ENCODE measurements around the gene BACE1-AS.

BACE1-AS gene

GRCh38 chr11:117300773-117301172 is 9.6 kb downstream of the BACE1-AS start:
- no peak for DNase-seq (ENCODE audit: low spot score)

GRCh38 chr11:117302228-117302627 is 11.1 kb downstream of the BACE1-AS start:
- no peak for TF ChIP-seq CTCF (IDR thresholded peaks at IDR 0.05; ENCODE audit: extremely low read depth, missing control alignments)
- DNase-seq (ENCODE audit: low spot score), result no peak

More at GRCh38 chr11:117300773-117301172, 9.6 kb downstream of the BACE1-AS start:
- no peak for TF ChIP-seq CTCF (IDR thresholded peaks at IDR 0.05; ENCODE audit: extremely low read depth, missing control alignments)

GRCh38 chr11:117303101-117303500 is 12.0 kb downstream of the BACE1-AS start:
- DNase-seq (ENCODE audit: low spot score), result no peak
- TF ChIP-seq CTCF (IDR thresholded peaks at IDR 0.05; ENCODE audit: extremely low read depth, missing control alignments), result no peak

GRCh38 chr11:117303646-117304315 is 12.6 kb downstream of the BACE1-AS start:
- DNase-seq (ENCODE audit: low spot score), result no peak
- no peak for TF ChIP-seq CTCF (IDR thresholded peaks at IDR 0.05; ENCODE audit: extremely low read depth, missing control alignments)

GRCh38 chr11:117305145-117305544 is 14.0 kb downstream of the BACE1-AS start:
- no peak for TF ChIP-seq CTCF (IDR thresholded peaks at IDR 0.05; ENCODE audit: extremely low read depth, missing control alignments)
- DNase-seq (ENCODE audit: low spot score), result no peak

- TF ChIP-seq CTCF (IDR thresholded peaks at IDR 0.05; ENCODE audit: extremely low read depth, missing control alignments), result no peak
Observed at GRCh38 chr11:117309310-117309709, 18.2 kb downstream of the BACE1-AS start.

GRCh38 chr11:117313091-117313490 is 21.9 kb downstream of the BACE1-AS start:
- no peak for TF ChIP-seq CTCF (IDR thresholded peaks at IDR 0.05; ENCODE audit: extremely low read depth, missing control alignments)
- no peak for DNase-seq (ENCODE audit: low spot score)

More at GRCh38 chr11:117309310-117309709, 18.2 kb downstream of the BACE1-AS start:
- no peak for DNase-seq (ENCODE audit: low spot score)
